HEK293 (cell line): Measurements from ENCODE around the gene LYZL2.

Experiments
- ATF2 ChIP-seq: fragments of 450-650 bp; formaldehyde crosslinking; IDR thresholded peaks from 2 replicates; pipeline ENCODE4 v1.5.1; 2016; ENCODE audit warnings: missing biosample characterization, missing genetic modification characterization, low read depth
- BCL11A ChIP-seq: fragments of 450-650 bp; formaldehyde crosslinking; IDR thresholded peaks from 2 replicates; pipeline ENCODE4 v1.5.1; 2016; ENCODE audit warnings: low read depth, missing biosample characterization, missing genetic modification characterization
- GLI2 ChIP-seq: fragments of 450-650 bp; formaldehyde crosslinking; IDR thresholded peaks from 2 replicates; pipeline ENCODE4; 2017; ENCODE audit warnings: missing biosample characterization, missing genetic modification characterization, low read depth, borderline replicate concordance
- HIC1 ChIP-seq: fragments of 450-650 bp; formaldehyde crosslinking; IDR thresholded peaks from 2 replicates; pipeline ENCODE4 v1.5.1; 2016; ENCODE audit warnings: missing biosample characterization, missing genetic modification characterization
- PRDM10 ChIP-seq: fragments of 450-650 bp; formaldehyde crosslinking; IDR thresholded peaks from 2 replicates; pipeline ENCODE4 v1.5.1; 2016; ENCODE audit warnings: missing biosample characterization, missing genetic modification characterization
- PRDM6 ChIP-seq: fragments of 450-650 bp; formaldehyde crosslinking; IDR thresholded peaks from 2 replicates; pipeline ENCODE4 v1.5.1; 2017; ENCODE audit warnings: missing biosample characterization, missing genetic modification characterization
- SCRT2 ChIP-seq: fragments of 450-650 bp; formaldehyde crosslinking; IDR thresholded peaks from 2 replicates; pipeline ENCODE4 v1.5.1; 2016; ENCODE audit warnings: missing biosample characterization, missing genetic modification characterization
- SP7 ChIP-seq: fragments of 450-650 bp; formaldehyde crosslinking; IDR thresholded peaks from 2 replicates; pipeline ENCODE4 v1.5.1; 2016; ENCODE audit warnings: missing biosample characterization, missing genetic modification characterization
- TSHZ1 ChIP-seq: fragments of 450-650 bp; formaldehyde crosslinking; IDR thresholded peaks from 2 replicates; pipeline ENCODE4 v1.5.1; 2016; ENCODE audit warnings: missing biosample characterization, missing genetic modification characterization, borderline replicate concordance
- ZBTB21 ChIP-seq: fragments of 450-650 bp; formaldehyde crosslinking; IDR thresholded peaks from 2 replicates; pipeline ENCODE4 v1.5.1; 2017; ENCODE audit warnings: missing biosample characterization, missing genetic modification characterization
- ZEB2 ChIP-seq: fragments of 450-650 bp; formaldehyde crosslinking; IDR thresholded peaks from 2 replicates; pipeline ENCODE4 v1.5.1; 2016; ENCODE audit warnings: missing biosample characterization, missing genetic modification characterization
- ZFP69B ChIP-seq: fragments of 450-650 bp; formaldehyde crosslinking; IDR thresholded peaks from 2 replicates; pipeline ENCODE4 v1.5.1; 2016; ENCODE audit warnings: missing biosample characterization, missing genetic modification characterization
- ZNF24 ChIP-seq: fragments of 450-650 bp; formaldehyde crosslinking; IDR thresholded peaks from 2 replicates; pipeline ENCODE4 v1.5.1; 2016; ENCODE audit warnings: missing biosample characterization, missing genetic modification characterization
- ZNF518A ChIP-seq: fragments of 450-650 bp; formaldehyde crosslinking; conservative IDR thresholded peaks from 2 replicates; pipeline ENCODE4 v1.5.1; 2016; ENCODE audit warnings: low read depth, missing biosample characterization, missing genetic modification characterization
- ZNF629 ChIP-seq: fragments of 450-650 bp; formaldehyde crosslinking; IDR thresholded peaks from 2 replicates; pipeline ENCODE4 v1.5.1; 2017; ENCODE audit warnings: missing biosample characterization, missing genetic modification characterization
- ZNF692 ChIP-seq: fragments of 450-650 bp; formaldehyde crosslinking; IDR thresholded peaks from 2 replicates; pipeline ENCODE4 v1.5.1; 2016; ENCODE audit warnings: missing biosample characterization, missing genetic modification characterization
- ZXDB ChIP-seq: fragments of 450-650 bp; formaldehyde crosslinking; IDR thresholded peaks from 2 replicates; pipeline ENCODE4 v1.5.1; 2016; ENCODE audit warnings: missing biosample characterization, missing genetic modification characterization

Gene LYZL2

GRCh38 chr10:30644408-30644861 lies 14.9 kb upstream of the LYZL2 start (continued):
- peak; percentile 77 for TF ChIP-seq HIC1 (tag by site-specific recombination)
- TF ChIP-seq ZXDB (tag by site-specific recombination) = peak; percentile 90
- TF ChIP-seq PRDM10 = peak; percentile 30; the same call in 1 of the 2 replicates
- TF ChIP-seq SCRT2 (tag by site-specific recombination) = 0 out of 2 replicates have a peak, but pooled peaks have one; percentile 36
- TF ChIP-seq ZNF629 = peak; percentile 87
- TF ChIP-seq ZNF518A = peak; percentile 29; the same call in 1 of the 2 replicates
- peak; percentile 83 for TF ChIP-seq SP7 (tag by site-specific recombination)
- peak; percentile 57 for TF ChIP-seq ZBTB21
- TF ChIP-seq ZFP69B = peak; percentile 57; the same call in 1 of the 2 replicates
- 0 out of 2 replicates have a peak, but pooled peaks have one; percentile 39 for TF ChIP-seq TSHZ1 (tag by site-specific recombination)
- peak; percentile 59; the same call in 1 of the 2 replicates for TF ChIP-seq BCL11A (tag by site-specific recombination)
- 0 out of 2 replicates have a peak, but pooled peaks have one; percentile 50 for TF ChIP-seq ZNF24 (tag by site-specific recombination)
- TF ChIP-seq PRDM6 (tag by site-specific recombination) = peak; percentile 78
- peak; percentile 79 for TF ChIP-seq ATF2
- peak; percentile 47; the same call in 1 of the 2 replicates for TF ChIP-seq GLI2 (tag by site-specific recombination)
- peak; percentile 80 for TF ChIP-seq ZEB2 (tag by site-specific recombination)
- peak; percentile 78 for TF ChIP-seq ZNF692
